H1 (cell line): Measurements from ENCODE around the gene SLC38A7. TPM values are rescaled to one million over a fixed set of nuclear protein-coding genes. Genes with fewer than 3 reads are reported as not detected.

Source experiments
- CTCF ChIA-PET: fragments of 300-600 bp; sonication (Branson Sonifier 250); formaldehyde crosslinking; loops from one replicate; lab custom pipeline; 2021; ENCODE audit not compliant: partially characterized antibody; lab: Charles Lee
- POLR2A ChIA-PET: fragments of 300-600 bp; sonication (Branson Sonifier 250); formaldehyde crosslinking; loops from one replicate; lab custom pipeline; 2021; ENCODE audit warnings: inconsistent platforms; ENCODE audit not compliant: partially characterized antibody; lab: Charles Lee
- DNase-seq, 2 experiments: peaks; one replicate each; pipeline versions ENCODE4 v3.0.0 to v3.0.0-alpha.2; 2010 to 2022; ENCODE audit warnings: low spot score in 2 of 2, low read depth in 1 of 2, mixed read lengths in 1 of 2
- FAIRE-seq: peaks from 2 replicates; lab custom pipeline; 2011; peaks lifted over from hg19 to GRCh38; lab: Jason Lieb, UNC
- H2AFZ ChIP-seq: 2 replicates; pipeline ENCODE4 v1.8.1; 2012; ENCODE audit warnings: low read length, inconsistent platforms
- H2AK5ac ChIP-seq: 2 replicates; pipeline ENCODE4 v1.6.1; 2013; ENCODE audit warnings: low read depth, low read length
- H2BK120ac ChIP-seq: replicated peaks from 2 replicates; pipeline ENCODE3; 2013; ENCODE audit warnings: low read depth, low read length, inconsistent platforms
- H2BK12ac ChIP-seq: 2 replicates; pipeline ENCODE4 v1.6.1; 2013; ENCODE audit warnings: low read depth, low read length
- H2BK15ac ChIP-seq: 2 replicates; pipeline ENCODE4 v1.6.1; 2013; ENCODE audit warnings: low read length
- H2BK20ac ChIP-seq: 2 replicates; pipeline ENCODE4 v1.6.1; 2013; ENCODE audit warnings: low read length
- H2BK5ac ChIP-seq: 2 replicates; pipeline ENCODE4 v1.6.1; 2013; ENCODE audit warnings: low read depth, low read length
- H3K14ac ChIP-seq: 2 replicates; pipeline ENCODE4 v1.6.1; 2013; ENCODE audit warnings: inconsistent platforms; ENCODE audit not compliant: insufficient read length
- H3K18ac ChIP-seq: 2 replicates; pipeline ENCODE4 v1.6.1; 2013; ENCODE audit warnings: low read length; ENCODE audit errors: extremely low read depth
- H3K23ac ChIP-seq: 2 replicates; pipeline ENCODE4 v1.6.1; 2013; ENCODE audit warnings: inconsistent platforms; ENCODE audit not compliant: insufficient read length
- H3K23me2 ChIP-seq: 2 replicates; pipeline ENCODE4 v1.6.1; 2013; ENCODE audit warnings: low read depth, low read length
- H3K27ac ChIP-seq: 2 replicates; pipeline ENCODE4 v1.6.1; 2011; ENCODE audit warnings: low read depth, low read length, inconsistent platforms
- H3K27me3 ChIP-seq, 4 experiments: replicated peaks in 1 of 4; 1 replicate in 1 of 4; 2 replicates in 3 of 4; pipeline versions ENCODE4 v1.6.1 to v1.8.1; 2011 to 2013; ENCODE audit warnings: low read length in 3 of 4, mild to moderate bottlenecking in 3 of 4, inconsistent platforms in 2 of 4, mixed read lengths in 2 of 4, moderate library complexity in 1 of 4; ENCODE audit not compliant: control insufficient read depth in 3 of 4, insufficient read depth in 3 of 4; ENCODE audit errors: extremely low read depth in 1 of 4
- H3K36me3 ChIP-seq, 4 experiments: 2 replicates each; pipeline versions ENCODE4 v1.6.1 to v1.8.1; 2011 to 2013; ENCODE audit warnings: mild to moderate bottlenecking in 4 of 4, low read length in 3 of 4, moderate library complexity in 2 of 4, control low read depth in 1 of 4, inconsistent platforms in 1 of 4; ENCODE audit not compliant: insufficient read depth in 4 of 4, control insufficient read depth in 2 of 4
- H3K4ac ChIP-seq: replicated peaks from 2 replicates; pipeline ENCODE3; 2013; ENCODE audit warnings: low read length, low read depth, mixed read lengths, inconsistent platforms; ENCODE audit not compliant: insufficient read length
- H3K4me1 ChIP-seq, 4 experiments: replicated peaks in 1 of 4; 1 replicate in 1 of 4; 2 replicates in 3 of 4; pipeline versions ENCODE4 v1.6.1 to v1.8.1; 2011 to 2013; ENCODE audit warnings: low read length in 3 of 4, inconsistent platforms in 2 of 4, mixed read lengths in 1 of 4; ENCODE audit not compliant: insufficient read depth in 4 of 4, control insufficient read depth in 3 of 4
- H3K4me2 ChIP-seq, 2 experiments: 2 replicates each; pipeline versions ENCODE4 v1.6.1 to v1.8.1; 2011 to 2013; ENCODE audit warnings: low read depth in 2 of 2, low read length in 2 of 2, control low read depth in 1 of 2, inconsistent platforms in 1 of 2, mild to moderate bottlenecking in 1 of 2; ENCODE audit not compliant: insufficient read depth in 1 of 2
- H3K4me3 ChIP-seq, 4 experiments: fragments of 200-600, 300-600 bp in 1 of 4; sonication (generic), shearing (Covaris generic), sonication (Bioruptor Twin) in 1 of 4; 2 replicates each; pipeline versions ENCODE4 v1.5.1 to v1.8.1; 2011 to 2016; ENCODE audit warnings: low read length in 4 of 4, low read depth in 3 of 4, control low read depth in 2 of 4, inconsistent platforms in 2 of 4, mild to moderate bottlenecking in 2 of 4, mixed read lengths in 1 of 4, moderate library complexity in 1 of 4; ENCODE audit not compliant: insufficient read depth in 2 of 4; ENCODE audit errors: extremely low read depth in 1 of 4
- H3K56ac ChIP-seq: replicated peaks from 2 replicates; pipeline ENCODE3; 2013; ENCODE audit warnings: low read depth, mild to moderate bottlenecking, mixed read lengths, low read length, inconsistent platforms; ENCODE audit not compliant: insufficient read length
- H3K79me1 ChIP-seq: 2 replicates; pipeline ENCODE4 v1.6.1; 2013; ENCODE audit warnings: low read depth, low read length, control low read depth
- H3K79me2 ChIP-seq, 2 experiments: 2 replicates each; pipeline versions ENCODE4 v1.6.1 to v1.8.1; 2012 to 2013; ENCODE audit warnings: low read length in 2 of 2, mild to moderate bottlenecking in 2 of 2, inconsistent platforms in 1 of 2; ENCODE audit not compliant: insufficient read depth in 2 of 2, control insufficient read depth in 1 of 2
- H3K9ac ChIP-seq, 4 experiments: replicated peaks in 1 of 4; 1 replicate in 1 of 4; 2 replicates in 3 of 4; pipeline versions ENCODE4 v1.6.1 to v1.8.1; 2011 to 2013; ENCODE audit warnings: low read depth in 3 of 4, low read length in 3 of 4, control low read depth in 2 of 4, mild to moderate bottlenecking in 2 of 4, moderate library complexity in 2 of 4, inconsistent platforms in 1 of 4; ENCODE audit errors: extremely low read depth in 1 of 4
- H3K9me3 ChIP-seq, 2 experiments: 2 replicates each; pipeline versions ENCODE4 v1.6.1 to v1.8.1; 2012 to 2013; ENCODE audit warnings: mild to moderate bottlenecking in 2 of 2, moderate library complexity in 2 of 2, control low read depth in 1 of 2, inconsistent platforms in 1 of 2, low read depth in 1 of 2, low read length in 1 of 2, mixed read lengths in 1 of 2; ENCODE audit not compliant: insufficient read depth in 2 of 2
- H4K20me1 ChIP-seq, 2 experiments: replicated peaks in 1 of 2; 2 replicates each; pipeline versions ENCODE3 to v1.8.1; 2011 to 2013; ENCODE audit warnings: inconsistent platforms in 2 of 2, low read length in 2 of 2, mild to moderate bottlenecking in 1 of 2; ENCODE audit not compliant: insufficient read depth in 2 of 2, control insufficient read depth in 1 of 2
- H4K5ac ChIP-seq: 2 replicates; pipeline ENCODE4 v1.6.1; 2013; ENCODE audit warnings: low read length, low read depth, mixed read lengths, inconsistent platforms; ENCODE audit not compliant: insufficient read length
- H4K8ac ChIP-seq: 2 replicates; pipeline ENCODE4 v1.8.0; 2013; ENCODE audit warnings: mild to moderate bottlenecking, moderate library complexity, low read length, inconsistent platforms; ENCODE audit not compliant: insufficient read depth; ENCODE audit errors: extremely low read depth
- H4K91ac ChIP-seq: replicated peaks from 2 replicates; pipeline ENCODE3; 2013; ENCODE audit warnings: low read length, mixed read lengths, inconsistent platforms; ENCODE audit not compliant: insufficient read length
- ATF3 ChIP-seq: IDR thresholded peaks from 2 replicates; pipeline ENCODE4 v1.6.1; 2011; ENCODE audit warnings: low read depth, mild to moderate bottlenecking, low read length; ENCODE audit not compliant: insufficient read depth
- BCL11A ChIP-seq, 2 experiments: IDR thresholded peaks; one replicate each; pipeline ENCODE4 v1.6.1; 2011; ENCODE audit warnings: low read depth in 2 of 2, low read length in 2 of 2, mild to moderate bottlenecking in 2 of 2
- CTBP2 ChIP-seq: IDR thresholded peaks from 2 replicates; pipeline ENCODE4 v1.7.0; 2011; ENCODE audit warnings: borderline replicate concordance, mild to moderate bottlenecking, moderate library complexity, mixed read lengths, low read length; ENCODE audit not compliant: insufficient read depth, insufficient read length
- POLR2AphosphoS5 ChIP-seq: IDR thresholded peaks from 2 replicates; pipeline ENCODE4 v1.6.1; 2011; ENCODE audit warnings: low read depth, low read length
- RXRA ChIP-seq: IDR thresholded peaks from 2 replicates; pipeline ENCODE4 v1.6.1; 2011; ENCODE audit warnings: low read depth, mild to moderate bottlenecking, low read length, moderate library complexity; ENCODE audit not compliant: insufficient read depth
- SP2 ChIP-seq: IDR thresholded peaks from 2 replicates; pipeline ENCODE4 v1.6.1; 2012; ENCODE audit warnings: mild to moderate bottlenecking, low read length, inconsistent platforms
- TCF12 ChIP-seq: IDR thresholded peaks from 2 replicates; pipeline ENCODE4 v1.6.1; 2011; ENCODE audit warnings: low read depth, mild to moderate bottlenecking, low read length
- WGBS, 2 experiments: shearing (Covaris generic) in 1 of 2; methylation state at CpG; one replicate each; pipeline versions ENCODE4 v1.1.6 to v1.1.7; 2013 to 2015; ENCODE audit warnings: low lambda C conversion rate in 2 of 2, mixed read lengths in 2 of 2, inconsistent platforms in 1 of 2, low coverage in 1 of 2, missing lambda C conversion rate in 1 of 2; ENCODE audit not compliant: insufficient replicate concordance in 2 of 2, insufficient coverage in 1 of 2, insufficient read length in 1 of 2; ENCODE audit errors: extremely low coverage in 1 of 2, missing lambda C conversion rate in 1 of 2; 5-methylcytosine and 5-hydroxymethylcytosine counted together
- polyA plus RNA-seq, 7 experiments: library from polyadenylated mRNA; depleted of rRNA in 3 of 7; stranded (reverse) in 5 of 7; unstranded in 2 of 7; fragments of >200 nt in 5 of 7; fragments of 200-250 nt in 2 of 7; gene quantifications; 1 replicate in 5 of 7; 2 replicates in 1 of 7; 4 replicates in 1 of 7; pipeline versions ENCODE4 v1.2.1 to v1.2.3, GENCODE V29; 2011 to 2013; ENCODE audit warnings: missing spikeins in 2 of 7, mixed read lengths in 2 of 7
- total RNA-seq: library from RNA; stranded (reverse); fragmentation: NEBNext Ultra II Directional; extraction: Animal tissue kit (Norgen Biotek cat#: 25700); gene quantifications from 2 replicates; pipeline ENCODE4 v1.2.1, GENCODE V29; 2021

SLC38A7 gene
- total and polyA plus RNA-seq, 2 of the 8 experiments (the other 6 are each of a cell fraction or from before 2014, with no cell fraction given) = 26.7 to 28.0 TPM

DNA sequence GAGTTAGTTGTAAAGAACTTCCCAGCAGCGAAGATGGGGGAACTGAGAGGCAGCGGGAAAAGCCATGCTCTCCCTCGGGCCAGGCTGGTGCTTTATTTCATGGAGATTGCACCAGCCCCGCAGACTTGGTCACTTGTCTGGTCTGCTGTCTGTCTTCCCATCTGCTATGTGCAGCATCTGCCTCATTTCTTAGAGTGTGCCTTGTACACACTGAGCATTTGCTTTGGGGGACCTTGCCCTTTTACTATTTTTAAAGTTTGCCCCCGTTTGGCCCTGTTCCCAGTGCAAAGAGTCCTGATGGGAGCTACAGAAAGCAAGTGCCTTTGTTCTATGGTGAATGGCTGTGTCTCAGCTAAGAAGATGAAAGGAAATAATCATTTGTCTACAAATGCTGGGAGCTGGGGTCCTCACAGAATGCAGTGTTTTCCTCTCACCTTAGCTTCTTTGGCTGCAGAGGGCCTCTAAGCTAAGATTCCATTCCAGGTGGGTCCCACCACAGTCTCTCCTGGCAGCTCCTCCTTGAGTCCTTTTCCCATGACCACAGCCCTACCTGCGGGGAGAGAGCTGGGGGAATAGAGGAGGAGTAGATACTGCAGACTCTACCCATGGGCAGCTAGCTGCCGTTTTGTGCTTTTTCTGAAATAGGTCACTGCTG is 29.9 kb downstream of the SLC38A7 start:
- no peak overlapping the region for H3K4me3 ChIP-seq
- no peaks in the 10 kb centered on the region for H3K36me3 ChIP-seq
- H2AFZ ChIP-seq = no peak overlapping the region
- POLR2A ChIA-PET = interaction anchor here (0.8 kb wide), 1 partner anchor 30 kb away, joined by 3 read pairs; the partner anchor contains the start of gene SLC38A7
- no peak overlapping the region for H3K23ac ChIP-seq
- H3K27ac ChIP-seq = no peak overlapping the region
- H2BK120ac ChIP-seq = no peak overlapping the region
- H3K4me1 ChIP-seq = peaks cover 0 to 4% (median 2%) of the 10 kb centered on the region in 4 experiments; a peak in 4 of 7 replicates
- no peak overlapping the region for H3K4ac ChIP-seq
- H3K56ac ChIP-seq = no peak overlapping the region
- FAIRE-seq = no peak
- no peaks in the 10 kb centered on the region for H3K23me2 ChIP-seq
- H2BK12ac ChIP-seq = no peak overlapping the region
- CTCF ChIA-PET = interaction anchor here (0.9 to 1.1 kb wide), 4 partner anchors 8 to 101 kb away, joined by 3 to 5 read pairs (median 3); no protein-coding TSS in a partner anchor
- TF ChIP-seq TCF12 = no peak
- TF ChIP-seq BCL11A (IDR thresholded peaks at IDR 0.05; ENCODE audit: low read depth in 2 of 2, low read length in 2 of 2) = no peak
- no peak for TF ChIP-seq SP2
- TF ChIP-seq POLR2AphosphoS5 = no peak
- no peak for TF ChIP-seq ATF3
- TF ChIP-seq CTBP2 = no peak
- no peak for TF ChIP-seq RXRA
- H3K9ac ChIP-seq = no peak overlapping the region
- no peak overlapping the region for H4K91ac ChIP-seq
- no peak overlapping the region for H2BK20ac ChIP-seq
- H3K18ac ChIP-seq = no peak overlapping the region
- no peak overlapping the region for H2AK5ac ChIP-seq
- H4K8ac ChIP-seq = peak overlapping the region; percentile 57; the same call in 1 of the 2 replicates
- WGBS, 2 experiments = 89% methylated on average over 7 of the region's 7 CpGs; no CpG with 5 or more reads in 1 of the 2 experiments
- H2BK5ac ChIP-seq = no peak overlapping the region
- no peaks in the 10 kb centered on the region for H4K20me1 ChIP-seq
- H3K79me1 ChIP-seq = no peaks in the 10 kb centered on the region
- no peak overlapping the region for H3K4me2 ChIP-seq
- no peak for DNase-seq
- no peaks in the 10 kb centered on the region for H3K27me3 ChIP-seq
- H3K14ac ChIP-seq = no peak overlapping the region
- H3K9me3 ChIP-seq = no peaks in the 10 kb centered on the region
- no peaks in the 10 kb centered on the region for H3K79me2 ChIP-seq
- no peak overlapping the region for H4K5ac ChIP-seq
- H2BK15ac ChIP-seq = no peak overlapping the region
